Fibroblast of skin of abdomen (primary cell): ENCODE measurements around the gene MAP3K7.

ENCODE experiments used
- DNase-seq: peaks from one replicate; pipeline ENCODE4 v3.0.0-alpha.2; 2013

Gene MAP3K7

GRCh38 chr6:90525421-90525820 lies 61.5 kb downstream of the MAP3K7 start:
- no peak for DNase-seq

GRCh38 chr6:90523779-90524310 lies 63.0 kb downstream of the MAP3K7 start:
- no peak for DNase-seq

DNA sequence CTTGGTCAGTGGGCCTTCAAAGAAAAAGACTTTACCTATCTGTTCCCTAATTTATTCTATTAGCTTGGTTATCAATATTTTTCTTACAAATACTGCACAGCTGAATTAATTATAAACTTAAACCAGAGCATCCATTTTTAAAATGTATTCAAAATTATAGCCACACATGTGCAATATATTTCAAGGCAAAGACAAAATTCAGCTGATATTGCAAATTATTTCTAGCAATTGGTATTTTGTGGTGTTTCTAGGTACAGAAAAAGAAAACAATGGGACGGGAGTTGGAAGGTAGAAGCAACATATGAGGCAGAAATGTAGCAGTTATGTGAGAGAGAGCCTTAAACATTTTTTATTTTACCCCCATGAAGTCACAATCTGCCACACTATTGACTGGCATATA lies 64.9 kb downstream of the MAP3K7 start:
- DNase-seq = no peak

DNA sequence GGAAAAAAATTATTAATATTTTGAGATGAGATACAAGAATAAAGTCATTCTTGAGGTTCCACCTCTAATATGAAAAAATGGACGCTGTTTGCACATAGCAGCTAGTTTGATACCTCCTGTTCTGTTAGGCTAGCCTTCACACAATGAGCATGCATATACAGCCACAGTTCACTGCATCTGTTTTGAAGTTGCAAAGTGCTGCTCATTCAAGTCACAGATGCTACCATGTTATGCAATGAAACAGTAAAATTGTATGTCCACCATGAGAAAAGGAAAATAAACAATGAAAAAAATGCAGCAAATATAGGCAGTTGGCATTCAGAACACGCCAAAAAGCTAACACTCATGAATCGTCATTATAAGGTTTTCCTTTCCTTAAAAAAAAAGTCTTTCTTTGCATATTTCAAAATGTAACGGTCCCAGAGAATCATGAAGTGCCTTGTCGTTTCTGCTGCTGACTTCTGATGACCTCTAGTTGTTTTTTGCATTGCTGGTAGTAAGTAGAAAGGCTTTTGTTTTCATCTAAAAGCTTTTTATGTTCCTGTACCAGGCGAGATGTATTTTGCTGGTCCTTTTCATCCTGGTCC lies 70.7 kb downstream of the MAP3K7 start:
- DNase-seq = no peak

DNA sequence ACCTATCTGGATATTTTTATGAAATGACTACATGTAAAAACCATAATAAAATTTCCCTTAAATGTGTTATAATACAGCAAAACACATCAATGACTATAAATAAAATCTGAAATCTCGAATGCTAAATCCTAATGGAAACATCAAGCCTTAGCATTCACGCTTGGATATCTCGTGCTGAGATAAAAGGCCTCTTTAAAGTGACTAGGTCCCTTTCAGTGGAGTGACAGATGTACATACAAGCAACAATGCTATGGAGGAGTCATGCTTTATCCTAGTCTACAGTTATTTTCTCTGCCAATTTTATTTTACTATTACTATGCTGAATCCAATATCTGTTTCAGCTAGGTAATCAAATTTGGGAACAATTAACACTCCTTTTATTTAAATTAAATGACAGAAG lies 72.4 kb downstream of the MAP3K7 start:
- no peak for DNase-seq

DNA sequence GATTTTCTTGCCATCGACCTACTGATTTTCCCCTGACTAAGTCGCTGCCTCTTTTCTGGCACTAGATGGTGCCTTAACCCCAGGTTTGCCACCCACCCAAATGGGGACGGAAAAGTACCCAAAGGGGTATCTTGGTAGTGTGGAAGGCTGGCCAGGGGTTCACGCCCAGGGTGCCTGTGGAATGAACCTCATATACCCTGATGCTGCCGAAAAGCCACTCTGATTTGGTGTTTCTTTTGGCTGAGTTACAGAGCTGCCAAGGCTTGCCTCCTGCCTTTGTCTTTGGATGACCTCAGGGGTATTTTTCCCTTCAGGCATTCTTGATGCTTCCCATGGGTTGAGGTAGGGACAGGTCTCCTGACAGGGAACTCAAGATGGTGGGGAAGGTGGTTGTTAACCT lies 78.1 kb downstream of the MAP3K7 start:
- DNase-seq = no peak

DNA sequence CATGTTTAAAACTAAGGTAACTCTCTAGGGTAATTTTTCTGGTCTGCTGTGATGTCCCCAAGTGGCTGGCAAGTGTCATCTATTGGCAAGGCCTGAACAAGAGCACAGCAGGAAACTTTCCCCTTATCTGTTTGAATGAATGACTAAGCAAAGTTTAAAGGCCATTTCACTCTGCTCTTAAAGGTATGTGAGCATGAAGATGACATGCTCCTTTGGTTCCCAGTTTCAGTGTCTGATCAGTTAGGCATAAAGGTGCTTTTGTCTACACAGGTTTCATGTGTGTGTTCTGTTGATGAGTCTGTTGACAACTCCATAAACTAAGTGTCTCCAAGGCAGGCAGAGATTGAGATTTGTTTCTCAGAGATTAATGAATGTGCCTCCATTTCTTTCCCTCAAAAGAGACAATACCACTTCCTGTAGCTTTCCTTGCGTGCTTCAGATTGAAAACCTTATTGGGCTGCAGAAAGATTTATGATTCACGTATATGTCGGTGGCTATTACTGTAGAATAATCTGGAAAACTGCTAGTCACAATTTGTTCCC lies 83.9 kb downstream of the MAP3K7 start:
- no peak for DNase-seq

DNA sequence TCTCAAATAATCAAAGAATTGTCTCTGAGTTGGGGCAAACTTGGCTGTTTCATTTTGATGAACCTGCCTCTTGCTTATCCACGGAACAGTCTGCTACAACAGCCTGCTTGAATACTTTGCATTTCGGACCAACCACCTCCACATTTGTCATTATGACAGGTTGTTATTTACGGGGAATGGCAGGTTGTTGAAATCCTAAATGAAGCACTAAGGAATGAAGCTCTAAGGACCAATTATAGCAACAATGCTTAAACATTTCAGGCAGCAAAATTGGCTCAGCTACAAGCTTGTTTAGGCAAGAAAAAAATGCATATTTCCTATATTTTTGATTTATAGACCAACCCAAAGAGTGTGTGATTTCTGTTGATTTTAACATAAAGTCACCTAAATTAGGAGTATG lies 84.5 kb downstream of the MAP3K7 start:
- DNase-seq = no peak

- DNase-seq = no peak
Measured at GRCh38 chr6:90500458-90500857, 86.4 kb downstream of the MAP3K7 start.

DNA sequence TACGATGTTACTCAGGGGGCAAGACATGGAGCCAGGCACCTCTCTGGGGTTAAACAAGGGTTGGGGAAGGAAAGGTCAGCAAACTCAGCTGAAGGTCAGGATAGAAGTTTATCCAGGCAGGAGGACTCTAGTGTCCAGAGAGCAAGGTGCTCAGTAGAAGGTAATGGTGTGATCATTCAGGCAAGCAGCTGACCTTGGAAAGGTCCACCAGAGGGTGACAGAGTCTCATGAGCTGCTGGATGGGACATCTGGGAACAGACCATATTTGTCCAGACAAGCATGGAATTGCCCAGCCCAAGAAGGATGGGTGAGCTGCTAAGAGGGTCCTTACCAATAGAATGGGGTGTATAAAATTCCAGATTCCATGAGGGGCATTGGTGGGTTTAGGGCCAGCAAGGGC lies 89.5 kb downstream of the MAP3K7 start:
- no peak for DNase-seq

GRCh38 chr6:90496258-90497016 lies 90.4 kb downstream of the MAP3K7 start:
- no peak for DNase-seq

DNA sequence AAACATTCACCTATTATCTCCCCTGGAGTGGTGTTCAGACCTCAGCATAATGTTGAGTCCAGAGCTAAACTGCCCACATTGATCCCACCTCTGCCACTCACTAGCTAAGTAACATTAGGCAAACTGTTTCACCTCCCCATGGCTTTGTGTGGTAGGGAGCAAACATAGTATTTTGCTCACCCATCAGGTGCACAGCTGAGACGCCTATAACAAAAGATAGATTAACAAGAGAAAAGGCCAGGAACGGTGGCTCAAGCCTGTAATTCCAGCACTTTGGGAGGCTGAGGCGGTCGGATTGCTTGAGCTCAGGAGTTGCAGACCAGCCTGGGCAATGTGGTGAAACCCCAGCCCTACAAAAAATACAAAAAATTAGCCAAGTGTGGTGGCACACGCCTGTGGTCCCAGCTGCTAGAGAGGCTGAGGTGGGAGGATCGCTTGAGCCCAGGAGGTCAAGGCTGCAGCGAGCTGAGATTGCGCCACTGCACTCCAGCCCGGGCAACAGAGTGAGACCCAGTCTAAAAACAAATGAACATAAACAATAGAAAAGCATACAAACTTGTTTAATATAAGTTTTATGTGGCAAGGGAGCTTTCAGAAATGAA lies 91.6 kb downstream of the MAP3K7 start:
- no peak for DNase-seq

DNA sequence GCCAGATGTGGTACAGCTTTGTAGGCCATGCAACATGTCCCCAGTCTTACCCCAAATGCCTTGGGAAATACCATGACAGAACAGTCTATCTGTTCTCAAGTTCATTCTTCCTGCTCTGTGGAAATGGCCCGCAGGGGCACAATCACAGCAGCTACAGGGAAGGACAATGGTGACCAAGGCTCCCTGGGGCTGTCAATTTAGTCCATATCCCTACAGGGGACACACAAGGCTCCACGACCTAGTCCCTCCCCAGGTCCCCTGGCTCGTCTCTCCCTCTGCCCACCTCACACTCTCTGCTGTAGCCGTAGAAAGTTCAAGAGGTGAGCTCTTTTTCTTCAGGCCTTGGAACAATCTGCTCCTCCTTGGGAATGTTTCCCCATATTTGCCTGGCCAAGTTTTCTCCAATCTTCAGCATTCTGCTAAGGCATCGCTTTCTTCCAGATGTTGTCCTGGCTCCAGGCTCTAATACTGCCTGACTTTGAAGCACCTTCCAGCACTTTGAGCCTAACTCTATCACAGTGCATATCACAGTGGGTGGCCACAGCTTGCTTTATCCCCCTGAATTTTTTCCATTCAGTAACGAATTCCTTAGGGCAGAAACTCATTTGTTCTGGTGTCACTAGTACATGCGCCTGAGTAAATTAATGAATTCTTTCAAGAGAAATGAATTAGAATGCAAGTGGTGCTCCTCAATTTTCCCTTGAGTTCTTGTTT lies 92.6 kb downstream of the MAP3K7 start:
- no peak for DNase-seq

DNA sequence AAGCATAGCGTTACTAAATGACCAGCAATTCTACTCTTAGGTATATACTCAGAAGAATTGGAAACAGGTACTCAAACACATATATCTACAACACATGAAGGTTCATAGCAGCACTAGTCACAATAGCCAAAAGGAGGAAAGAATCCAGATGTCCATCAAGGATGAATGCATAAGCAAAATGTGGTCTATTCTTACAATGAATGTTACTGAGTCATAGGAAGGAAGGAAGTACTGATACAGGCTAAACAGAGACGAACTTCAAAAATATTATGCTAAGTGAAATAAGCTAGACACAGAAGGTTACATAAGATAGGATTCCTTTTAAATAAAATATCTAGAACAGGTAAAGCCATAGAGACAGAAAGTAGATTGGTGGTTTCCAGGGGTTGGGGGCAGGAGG lies 93.5 kb downstream of the MAP3K7 start:
- DNase-seq = peak; percentile 37

GRCh38 chr6:90492798-90493197 lies 94.1 kb downstream of the MAP3K7 start:
- DNase-seq = no peak

GRCh38 chr6:90492369-90492768 lies 94.5 kb downstream of the MAP3K7 start:
- DNase-seq = no peak

GRCh38 chr6:90490030-90490716 lies 96.7 kb downstream of the MAP3K7 start:
- DNase-seq = no peak

DNA sequence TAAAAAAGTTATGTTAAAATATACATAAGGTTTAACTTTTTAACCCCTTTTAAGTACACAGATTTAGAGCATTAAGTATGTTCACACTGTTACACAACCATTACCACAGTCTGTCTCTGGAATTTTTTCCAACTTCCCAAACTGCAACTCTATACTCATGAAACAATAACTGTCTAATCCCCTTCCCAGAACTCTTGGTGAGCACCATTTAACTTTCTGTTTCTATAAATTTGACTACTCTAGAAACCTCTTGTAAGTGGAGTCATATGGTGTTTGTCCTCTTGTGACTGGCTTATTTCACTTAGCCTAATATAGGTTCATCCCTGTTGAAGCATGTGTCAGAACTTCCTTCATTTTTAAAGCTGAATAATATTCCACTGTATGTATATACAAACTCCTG lies 98.1 kb downstream of the MAP3K7 start:
- DNase-seq = no peak

GRCh38 chr6:90485635-90486277 lies 101.1 kb downstream of the MAP3K7 start:
- DNase-seq = no peak

DNA sequence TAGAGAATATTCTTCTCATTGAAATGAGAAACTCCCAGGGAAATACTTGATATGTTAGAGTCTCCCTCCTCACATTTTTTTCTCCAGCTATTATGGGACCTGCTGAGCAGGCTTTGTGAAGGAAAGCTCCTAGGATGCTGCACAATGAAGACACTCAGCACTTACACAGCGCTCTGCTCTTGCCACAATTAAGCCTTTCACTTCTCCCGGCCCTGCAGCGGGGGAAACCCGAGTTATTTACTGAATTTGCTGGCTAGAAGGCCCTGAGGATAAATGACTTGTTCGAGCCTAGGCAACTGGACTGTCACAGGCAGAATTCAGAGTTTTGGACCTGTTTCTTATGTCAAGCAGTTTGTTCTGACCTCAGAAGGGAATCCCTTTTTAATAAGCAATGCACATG lies 102.0 kb downstream of the MAP3K7 start:
- no peak for DNase-seq

DNA sequence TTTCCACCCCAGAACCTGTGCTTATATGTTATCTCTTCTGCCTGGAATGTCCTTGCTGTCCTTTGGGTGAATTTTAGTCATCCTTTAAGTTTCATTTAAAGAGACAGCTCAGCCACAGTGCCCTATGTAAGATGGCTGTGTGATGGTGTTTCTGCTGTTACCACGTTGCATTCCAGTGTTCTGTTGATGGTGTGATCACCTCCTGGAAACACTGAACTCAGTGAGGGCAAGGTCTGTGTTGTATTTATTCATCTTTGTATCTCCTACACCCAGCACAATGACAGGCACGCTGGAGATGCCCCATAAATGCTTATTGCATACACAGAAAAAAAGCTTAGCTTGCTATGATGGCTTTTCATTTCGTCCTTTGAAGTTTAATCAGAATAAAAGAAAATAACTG lies 102.5 kb downstream of the MAP3K7 start:
- no peak for DNase-seq

DNA sequence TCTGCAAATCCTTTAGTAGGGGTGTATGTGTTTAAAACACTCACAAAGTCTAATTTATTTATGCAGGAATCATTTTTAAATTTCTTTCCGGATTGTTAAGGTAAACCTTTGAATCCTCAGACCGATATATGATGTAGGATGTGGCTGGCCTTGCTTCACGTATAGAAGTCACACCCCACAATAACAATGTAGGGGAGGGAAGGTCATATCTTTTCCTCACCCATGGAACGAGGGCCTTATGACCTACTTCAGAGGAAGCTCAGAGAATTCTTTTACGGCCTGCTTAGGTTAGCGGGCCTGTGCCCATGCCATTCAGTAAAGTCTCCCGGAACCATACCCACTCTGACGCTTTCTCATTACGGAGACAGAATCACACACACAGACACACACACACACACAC lies 102.9 kb downstream of the MAP3K7 start:
- no peak for DNase-seq
